Esophagus muscularis mucosa (tissue), 4 donors: ENCODE results near the gene ITPR1. TPM values are rescaled to one million over a fixed set of nuclear protein-coding genes. Genes with fewer than 3 reads are reported as not detected.

ENCODE experiments used
- DNase-seq: peaks from one replicate; pipeline ENCODE4 v3.0.0-alpha.2; 2017; ENCODE audit errors: extremely low spot score
- H3K27ac ChIP-seq, 4 donors: fragments of 200-600 bp; sonication (generic); replicated peaks in 1 of 4; 1 replicate in 3 of 4; 2 replicates in 1 of 4; pipeline ENCODE4 v1.5.1; 2016 to 2019; ENCODE audit warnings: mild to moderate bottlenecking in 1 of 4
- H3K27me3 ChIP-seq, 4 donors: fragments of 200-600 bp; sonication (generic); one replicate each; pipeline versions ENCODE4 v1.5.1 to v1.6.0; 2016 to 2019
- H3K36me3 ChIP-seq, 4 donors: fragments of 200-600 bp; sonication (generic); one replicate each; pipeline ENCODE4 v1.5.1; 2016 to 2019
- H3K4me1 ChIP-seq, 4 donors: fragments of 200-600 bp; sonication (generic); one replicate each; pipeline ENCODE4 v1.5.1; 2016 to 2019
- H3K4me3 ChIP-seq, 4 donors: fragments of 200-600 bp; sonication (generic); 1 replicate in 2 of 4; 2 replicates in 2 of 4; pipeline ENCODE4 v1.5.1; 2016 to 2019; ENCODE audit warnings: mild to moderate bottlenecking in 4 of 4, moderate library complexity in 1 of 4
- H3K9me3 ChIP-seq, 4 donors: fragments of 200-600 bp; sonication (generic); 1 replicate in 3 of 4; 2 replicates in 1 of 4; pipeline ENCODE4 v1.5.1; 2016 to 2019
- EP300 ChIP-seq: sonication (generic); formaldehyde crosslinking; IDR thresholded peaks from one replicate; pipeline ENCODE4 v1.6.1; 2017; ENCODE audit warnings: antibody characterized with exemption
- POLR2A ChIP-seq: fragments of 450-650 bp; IDR thresholded peaks from one replicate; pipeline ENCODE4 v1.6.1; 2017; ENCODE audit warnings: antibody characterized with exemption, moderate library complexity, mild to moderate bottlenecking, low read depth
- POLR2AphosphoS5 ChIP-seq, 2 donors: sonication (generic); formaldehyde crosslinking; IDR thresholded peaks; one replicate each; pipeline ENCODE4 v1.6.1; 2017; ENCODE audit warnings: antibody characterized with exemption in 2 of 2
- WGBS: methylation state at CpG from one replicate; pipeline ENCODE4 v1.1.5; 2018; 5-methylcytosine and 5-hydroxymethylcytosine counted together
- intact Hi-C: fragments of 100-400 bp; cut with DNase I; formaldehyde crosslinking; loops from one replicate; pipeline ENCODE4 v1.15.1; 2023
- total RNA-seq, 4 donors: library from RNA; depleted of rRNA; stranded (reverse); fragments of >200 nt; gene quantifications; one replicate each; pipeline versions ENCODE4 v1.1.0 to v1.2.1, GENCODE V29; 2016
- TF ChIP-seq, protein P1 (sequence below), 3 experiments: fragments of 200-600 bp in 2 of 3; fragments of 450-650 bp in 1 of 3; sonication (generic) in 2 of 3; IDR thresholded peaks; one replicate each; pipeline ENCODE4 v1.5.1; 2017 to 2019; ENCODE audit warnings: antibody characterized with exemption in 3 of 3, mild to moderate bottlenecking in 2 of 3, moderate library complexity in 1 of 3

ITPR1 gene
- total RNA-seq, 4 donors from 2014 or later: 204 to 271 (median 222) TPM

- H3K36me3 ChIP-seq: peaks cover 0 to 53% (median 16%) of the 10 kb centered on the region in 4 donors
- DNase-seq: no peak
- H3K4me1 ChIP-seq: peaks cover 14 to 46% (median 30%) of the 10 kb centered on the region in 4 donors
- no peaks in the 10 kb centered on the region for H3K9me3 ChIP-seq
- peak overlapping the region in 3 of 4 donors; percentile 3 to 41 (median 25) for H3K27ac ChIP-seq
- 84% methylated on average over 14 of the region's 14 CpGs for WGBS
- TF ChIP-seq POLR2A (no peak), EP300 (no peak), POLR2AphosphoS5 (IDR thresholded peaks at IDR 0.05) (peak in 1 of 2 donors; percentile 62)
- TF ChIP-seq, protein P1, sequence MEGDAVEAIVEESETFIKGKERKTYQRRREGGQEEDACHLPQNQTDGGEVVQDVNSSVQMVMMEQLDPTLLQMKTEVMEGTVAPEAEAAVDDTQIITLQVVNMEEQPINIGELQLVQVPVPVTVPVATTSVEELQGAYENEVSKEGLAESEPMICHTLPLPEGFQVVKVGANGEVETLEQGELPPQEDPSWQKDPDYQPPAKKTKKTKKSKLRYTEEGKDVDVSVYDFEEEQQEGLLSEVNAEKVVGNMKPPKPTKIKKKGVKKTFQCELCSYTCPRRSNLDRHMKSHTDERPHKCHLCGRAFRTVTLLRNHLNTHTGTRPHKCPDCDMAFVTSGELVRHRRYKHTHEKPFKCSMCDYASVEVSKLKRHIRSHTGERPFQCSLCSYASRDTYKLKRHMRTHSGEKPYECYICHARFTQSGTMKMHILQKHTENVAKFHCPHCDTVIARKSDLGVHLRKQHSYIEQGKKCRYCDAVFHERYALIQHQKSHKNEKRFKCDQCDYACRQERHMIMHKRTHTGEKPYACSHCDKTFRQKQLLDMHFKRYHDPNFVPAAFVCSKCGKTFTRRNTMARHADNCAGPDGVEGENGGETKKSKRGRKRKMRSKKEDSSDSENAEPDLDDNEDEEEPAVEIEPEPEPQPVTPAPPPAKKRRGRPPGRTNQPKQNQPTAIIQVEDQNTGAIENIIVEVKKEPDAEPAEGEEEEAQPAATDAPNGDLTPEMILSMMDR (IDR thresholded peaks at IDR 0.05): no peak
- no peaks in the 10 kb centered on the region for H3K27me3 ChIP-seq
- no peak overlapping the region for H3K4me3 ChIP-seq
- intact Hi-C loops: no loop called here
Observed at GRCh38 chr3:4736284-4736861, 243.2 kb downstream of the ITPR1 start.

- intact Hi-C loops: no loop called here
- Histone ChIP-seq H3K4me3 (no peak overlapping the region), H3K4me1 (peaks cover 26 to 58% (median 43%) of the 10 kb centered on the region in 4 donors), H3K27me3 (no peaks in the 10 kb centered on the region), H3K27ac (peak overlapping the region; percentile 17 to 91 (median 90)), H3K9me3 (no peaks in the 10 kb centered on the region), H3K36me3 (peaks cover 0 to 43% (median 11%) of the 10 kb centered on the region in 4 donors)
- DNase-seq: no peak
- 73% methylated on average over 8 of the region's 9 CpGs for WGBS
- no peak for TF ChIP-seq POLR2A
- TF ChIP-seq, protein P1 (IDR thresholded peaks at IDR 0.05): no peak
- no peak for TF ChIP-seq EP300
- no peak for TF ChIP-seq POLR2AphosphoS5 (IDR thresholded peaks at IDR 0.05)
Observed at GRCh38 chr3:4738737-4739274, 245.7 kb downstream of the ITPR1 start.

- Histone ChIP-seq H3K4me3 (no peak overlapping the region), H3K9me3 (no peaks in the 10 kb centered on the region), H3K27ac (peak overlapping the region; percentile 82 to 91 (median 90)), H3K27me3 (no peaks in the 10 kb centered on the region), H3K4me1 (peaks cover 26 to 54% (median 41%) of the 10 kb centered on the region in 4 donors), H3K36me3 (peaks cover 0 to 35% (median 7%) of the 10 kb centered on the region in 4 donors)
- intact Hi-C loops: no loop called here
- TF ChIP-seq POLR2A (no peak), EP300 (no peak), POLR2AphosphoS5 (IDR thresholded peaks at IDR 0.05) (no peak)
- TF ChIP-seq, protein P1 (IDR thresholded peaks at IDR 0.05): no peak
- WGBS: 95% methylated on average over 8 of the region's 9 CpGs
- no peak for DNase-seq
Observed at GRCh38 chr3:4739289-4740236, 246.4 kb downstream of the ITPR1 start.

GRCh38 chr3:4740397-4741105, 247.4 kb downstream of the ITPR1 start:
- intact Hi-C loops: no loop called here
- no peak for DNase-seq
- H3K4me1 ChIP-seq: peaks cover 26 to 51% (median 41%) of the 10 kb centered on the region in 4 donors
- H3K27ac ChIP-seq: peak overlapping the region; percentile 82 to 91 (median 90)
- no peak overlapping the region for H3K4me3 ChIP-seq
- TF ChIP-seq POLR2AphosphoS5 (IDR thresholded peaks at IDR 0.05): no peak
- TF ChIP-seq, protein P1 (IDR thresholded peaks at IDR 0.05): no peak
- TF ChIP-seq EP300: no peak
- TF ChIP-seq POLR2A: no peak
- no peaks in the 10 kb centered on the region for H3K9me3 ChIP-seq
- peaks cover 0 to 32% (median 4%) of the 10 kb centered on the region in 4 donors for H3K36me3 ChIP-seq
- 52% methylated on average over 13 of the region's 13 CpGs for WGBS
- no peaks in the 10 kb centered on the region for H3K27me3 ChIP-seq
